ENCODE measurements around the gene MITF.

Gene MITF

DNA sequence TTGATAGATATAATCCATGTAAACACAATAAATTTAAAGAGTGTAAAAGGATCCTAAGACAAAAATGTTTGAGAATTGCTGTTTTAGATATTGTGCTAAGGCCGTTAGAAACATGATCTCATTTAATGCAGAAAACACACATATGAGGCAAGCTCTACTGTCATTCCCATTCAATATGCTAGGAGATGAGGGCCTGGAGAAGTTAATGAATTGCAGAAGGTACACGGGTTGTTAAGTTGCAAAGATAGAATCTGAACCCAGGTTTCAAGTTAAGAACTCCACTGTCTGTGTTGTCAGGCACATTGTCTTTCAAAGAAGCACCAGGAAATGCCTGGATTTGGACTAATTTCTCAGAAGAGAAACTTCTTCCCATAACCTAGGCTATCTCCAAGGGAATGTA, 195.1 kb downstream of the MITF start:
- no peak for DNase-seq (ENCODE audit: low read depth)
- no peak for TF ChIP-seq POLR2A (IDR thresholded peaks at IDR 0.05; ENCODE audit: extremely low read depth, insufficient read length)
- TF ChIP-seq, protein P1, sequence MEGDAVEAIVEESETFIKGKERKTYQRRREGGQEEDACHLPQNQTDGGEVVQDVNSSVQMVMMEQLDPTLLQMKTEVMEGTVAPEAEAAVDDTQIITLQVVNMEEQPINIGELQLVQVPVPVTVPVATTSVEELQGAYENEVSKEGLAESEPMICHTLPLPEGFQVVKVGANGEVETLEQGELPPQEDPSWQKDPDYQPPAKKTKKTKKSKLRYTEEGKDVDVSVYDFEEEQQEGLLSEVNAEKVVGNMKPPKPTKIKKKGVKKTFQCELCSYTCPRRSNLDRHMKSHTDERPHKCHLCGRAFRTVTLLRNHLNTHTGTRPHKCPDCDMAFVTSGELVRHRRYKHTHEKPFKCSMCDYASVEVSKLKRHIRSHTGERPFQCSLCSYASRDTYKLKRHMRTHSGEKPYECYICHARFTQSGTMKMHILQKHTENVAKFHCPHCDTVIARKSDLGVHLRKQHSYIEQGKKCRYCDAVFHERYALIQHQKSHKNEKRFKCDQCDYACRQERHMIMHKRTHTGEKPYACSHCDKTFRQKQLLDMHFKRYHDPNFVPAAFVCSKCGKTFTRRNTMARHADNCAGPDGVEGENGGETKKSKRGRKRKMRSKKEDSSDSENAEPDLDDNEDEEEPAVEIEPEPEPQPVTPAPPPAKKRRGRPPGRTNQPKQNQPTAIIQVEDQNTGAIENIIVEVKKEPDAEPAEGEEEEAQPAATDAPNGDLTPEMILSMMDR (IDR thresholded peaks at IDR 0.05; ENCODE audit: low read depth, low read length): no peak
- no peak for TF ChIP-seq MYC (IDR thresholded peaks at IDR 0.05; ENCODE audit: low read depth, low read length)
- TF ChIP-seq, protein P2, sequence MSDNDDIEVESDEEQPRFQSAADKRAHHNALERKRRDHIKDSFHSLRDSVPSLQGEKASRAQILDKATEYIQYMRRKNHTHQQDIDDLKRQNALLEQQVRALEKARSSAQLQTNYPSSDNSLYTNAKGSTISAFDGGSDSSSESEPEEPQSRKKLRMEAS (IDR thresholded peaks at IDR 0.05; ENCODE audit: low read depth, low read length): no peak
- no peak overlapping the region for H3K4me3 ChIP-seq (ENCODE audit: low read depth, low read length)

DNA sequence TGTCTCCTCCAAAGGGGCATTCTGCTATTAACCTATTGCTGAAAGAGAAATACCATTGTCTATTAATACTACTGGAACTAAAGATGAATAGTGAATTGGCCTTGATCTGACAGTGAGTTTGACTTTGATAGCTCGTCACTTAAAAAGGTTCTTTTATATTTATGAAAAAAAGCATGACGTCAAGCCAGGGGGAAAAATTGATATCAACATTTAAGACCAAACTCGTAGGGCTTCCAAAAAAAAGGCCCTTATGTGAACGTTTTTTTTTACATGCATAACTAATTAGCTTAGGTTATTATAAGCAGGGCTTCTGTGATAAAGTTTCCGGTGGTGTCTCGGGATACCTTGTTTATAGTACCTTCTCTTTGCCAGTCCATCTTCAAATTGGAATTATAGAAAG, 197.0 kb downstream of the MITF start:
- TF ChIP-seq, protein P1 (IDR thresholded peaks at IDR 0.05; ENCODE audit: low read depth, low read length): no peak
- DNase-seq (ENCODE audit: low read depth): no peak
- H3K4me3 ChIP-seq (ENCODE audit: low read depth, low read length): no peak overlapping the region

DNA sequence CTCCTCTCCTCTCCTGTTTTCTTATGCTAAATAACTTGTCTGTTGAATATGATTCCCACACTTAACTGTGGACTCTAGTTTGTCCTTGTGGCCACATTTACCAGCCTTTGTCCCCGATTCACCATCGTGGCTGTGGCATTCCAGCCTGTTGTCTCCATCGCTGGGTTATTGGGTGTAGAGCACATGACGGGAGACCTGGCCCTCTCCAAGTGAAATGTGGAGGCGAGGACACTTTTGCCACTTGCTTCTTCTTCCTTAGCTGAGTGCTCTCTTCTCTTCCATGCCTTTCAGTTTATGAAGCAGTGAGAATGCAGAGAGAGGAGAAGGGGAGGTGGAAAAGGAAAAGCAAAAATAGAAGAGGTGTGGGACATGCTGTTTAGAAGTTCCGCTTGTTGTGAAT, 198.8 kb downstream of the MITF start:
- no peak for DNase-seq (ENCODE audit: low read depth)
- TF ChIP-seq, protein P2 (IDR thresholded peaks at IDR 0.05; ENCODE audit: low read depth, low read length): no peak
- TF ChIP-seq, protein P1 (IDR thresholded peaks at IDR 0.05; ENCODE audit: low read depth, low read length): no peak
- TF ChIP-seq MYC (IDR thresholded peaks at IDR 0.05; ENCODE audit: low read depth, low read length): no peak
- TF ChIP-seq POLR2A (IDR thresholded peaks at IDR 0.05; ENCODE audit: extremely low read depth, insufficient read length): no peak
- H3K4me3 ChIP-seq (ENCODE audit: low read depth, low read length): no peak overlapping the region

DNA sequence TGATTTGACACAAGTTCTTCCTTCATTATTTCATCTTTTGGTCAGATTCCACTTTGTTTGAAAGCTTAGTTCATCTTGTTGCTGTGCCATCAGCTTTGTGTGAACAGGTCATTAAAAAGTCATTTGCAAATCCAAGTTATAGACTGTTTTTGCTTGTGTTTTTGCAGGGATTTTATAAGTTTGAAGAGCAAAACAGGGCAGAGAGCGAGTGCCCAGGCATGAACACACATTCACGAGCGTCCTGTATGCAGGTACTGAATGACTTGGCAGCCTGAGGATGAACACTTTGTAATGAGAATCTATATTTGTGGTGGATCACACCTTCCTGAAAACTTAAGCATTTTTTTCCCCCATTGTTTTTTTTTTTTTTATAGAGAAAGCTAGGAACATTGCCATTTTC, 199.7 kb downstream of the MITF start:
- H3K4me3 ChIP-seq (ENCODE audit: low read depth, low read length): no peak overlapping the region
- no peak for DNase-seq (ENCODE audit: low read depth)
- no peak for TF ChIP-seq POLR2A (IDR thresholded peaks at IDR 0.05; ENCODE audit: extremely low read depth, insufficient read length)
- TF ChIP-seq MYC (IDR thresholded peaks at IDR 0.05; ENCODE audit: low read depth, low read length): no peak
- TF ChIP-seq, protein P2 (IDR thresholded peaks at IDR 0.05; ENCODE audit: low read depth, low read length): no peak
- TF ChIP-seq, protein P1 (IDR thresholded peaks at IDR 0.05; ENCODE audit: low read depth, low read length): no peak

DNA sequence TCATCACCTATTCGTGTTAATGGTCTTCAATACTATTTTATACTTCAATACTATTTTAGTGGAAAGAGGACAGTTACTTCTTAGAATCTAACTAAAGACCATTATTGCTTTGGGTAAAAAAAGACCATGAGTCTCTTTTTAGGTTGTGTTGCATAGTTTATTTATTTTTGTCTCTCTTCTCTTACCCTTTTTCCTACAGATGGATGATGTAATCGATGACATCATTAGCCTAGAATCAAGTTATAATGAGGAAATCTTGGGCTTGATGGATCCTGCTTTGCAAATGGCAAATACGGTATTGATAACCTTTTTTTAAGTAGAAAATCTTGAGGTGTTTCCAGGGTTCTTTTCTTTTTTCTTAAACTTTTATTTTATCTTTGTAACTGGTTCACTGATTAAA, 201.8 kb downstream of the MITF start:
- no peak overlapping the region for H3K4me3 ChIP-seq (ENCODE audit: low read depth, low read length)
- DNase-seq (ENCODE audit: low read depth): no peak
- TF ChIP-seq MYC (IDR thresholded peaks at IDR 0.05; ENCODE audit: low read depth, low read length) (no peak), POLR2A (IDR thresholded peaks at IDR 0.05; ENCODE audit: extremely low read depth, insufficient read length) (no peak)
- TF ChIP-seq, protein P2 (IDR thresholded peaks at IDR 0.05; ENCODE audit: low read depth, low read length): no peak
- TF ChIP-seq, protein P1 (IDR thresholded peaks at IDR 0.05; ENCODE audit: low read depth, low read length): no peak

DNA sequence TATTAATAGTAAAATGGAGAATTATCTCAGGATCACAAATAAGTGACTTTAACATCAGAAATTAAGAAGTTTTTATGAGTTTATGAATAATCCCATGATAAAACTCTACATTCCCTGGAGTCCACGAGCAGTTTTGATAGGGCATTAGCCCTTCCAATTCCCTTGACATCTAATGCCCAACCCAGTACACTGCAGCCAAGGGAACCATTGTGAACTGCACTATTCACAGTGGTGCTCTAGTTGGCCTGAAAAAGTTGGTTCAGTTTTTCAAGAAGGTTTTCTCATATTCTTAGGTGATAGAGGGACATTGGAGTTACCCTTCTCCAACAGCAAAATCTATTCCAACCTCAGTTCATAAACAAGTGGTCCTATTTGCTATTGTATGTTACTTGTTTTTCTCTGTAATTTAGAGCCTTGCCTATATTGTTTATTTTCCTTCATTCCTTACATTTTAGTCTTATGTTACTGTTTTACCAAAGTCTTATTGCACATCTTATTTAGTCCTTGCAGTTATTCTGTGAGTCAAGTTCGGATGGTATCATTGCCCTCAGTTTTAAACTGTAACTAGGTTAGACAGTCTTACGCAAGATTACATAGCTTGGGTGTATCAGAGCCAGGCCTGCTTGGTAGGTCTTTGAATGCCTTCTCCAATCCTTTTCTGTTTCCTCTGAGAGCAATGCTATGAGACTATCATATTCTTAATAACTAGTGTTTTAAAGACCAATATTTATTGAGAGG, 202.3 kb downstream of the MITF start:
- H3K4me3 ChIP-seq (ENCODE audit: low read depth, low read length): no peak overlapping the region
- no peak for TF ChIP-seq MYC (IDR thresholded peaks at IDR 0.05; ENCODE audit: low read depth, low read length)
- TF ChIP-seq, protein P2 (IDR thresholded peaks at IDR 0.05; ENCODE audit: low read depth, low read length): no peak
- TF ChIP-seq, protein P1 (IDR thresholded peaks at IDR 0.05; ENCODE audit: low read depth, low read length): no peak
- no peak for TF ChIP-seq POLR2A (IDR thresholded peaks at IDR 0.05; ENCODE audit: extremely low read depth, insufficient read length)
- no peak for DNase-seq (ENCODE audit: low read depth)
